Kasumi-1 (cell line): ENCODE results near the gene KNOP1.

Experiments used
- DNase-seq, 2 experiments: peaks; one replicate each; lab custom pipeline; 2025; lab: John Stamatoyannopoulos, UW

The KNOP1 gene

DNA sequence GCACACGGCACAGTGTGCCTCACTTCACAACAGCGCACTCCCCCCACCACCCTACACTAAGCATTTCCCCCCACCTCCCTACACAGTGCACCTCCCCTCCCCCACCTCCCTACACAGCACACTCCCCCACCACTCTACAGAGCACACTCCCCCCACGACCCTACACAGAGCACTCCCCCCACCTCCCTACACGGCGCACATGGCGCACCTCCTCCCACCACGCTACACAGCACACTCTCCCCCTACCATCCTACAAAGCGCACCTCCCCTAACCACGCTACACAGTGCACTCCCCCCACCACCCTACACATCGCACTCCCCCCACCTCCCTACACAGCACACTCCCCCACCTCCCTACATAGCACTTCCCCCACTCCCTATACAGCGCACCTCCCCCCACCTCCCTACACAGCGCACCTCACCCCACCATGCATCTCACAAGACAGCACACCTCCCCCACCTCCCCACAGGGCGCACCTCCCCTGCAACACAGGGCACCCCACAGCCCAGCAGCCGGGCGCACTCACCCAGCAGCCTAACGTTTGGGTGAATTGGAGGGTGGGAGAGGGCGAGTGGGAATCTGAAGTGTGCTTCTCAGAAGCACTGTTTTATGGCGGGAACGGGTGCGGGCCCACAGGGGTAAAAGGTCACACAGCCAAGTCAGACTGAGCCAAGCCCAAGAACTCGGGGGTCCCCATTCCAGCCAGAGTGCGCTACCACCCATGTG, 10.3 kb downstream of the KNOP1 start:
- DNase-seq = no peak

DNA sequence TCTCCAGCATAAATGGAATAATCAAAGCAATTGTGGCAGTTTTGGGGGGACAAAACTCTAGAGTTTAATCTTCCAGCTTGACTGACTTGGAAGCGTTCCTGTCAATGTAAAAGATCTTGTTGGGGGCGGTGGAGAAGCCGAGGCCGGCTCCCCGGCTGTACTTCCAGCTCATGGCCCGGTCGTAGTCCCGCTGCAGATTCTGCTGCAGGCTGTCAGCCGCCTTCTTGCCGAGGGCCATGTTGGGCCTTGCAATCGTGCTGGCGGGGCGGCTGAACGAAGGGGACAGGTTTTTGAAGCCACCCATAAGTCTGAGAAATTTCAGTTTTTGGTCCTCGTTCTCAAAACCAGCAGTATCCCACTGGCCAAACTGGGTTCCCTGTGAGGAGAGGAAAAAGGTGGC, 11.2 kb downstream of the KNOP1 start:
- DNase-seq = no peak

DNA sequence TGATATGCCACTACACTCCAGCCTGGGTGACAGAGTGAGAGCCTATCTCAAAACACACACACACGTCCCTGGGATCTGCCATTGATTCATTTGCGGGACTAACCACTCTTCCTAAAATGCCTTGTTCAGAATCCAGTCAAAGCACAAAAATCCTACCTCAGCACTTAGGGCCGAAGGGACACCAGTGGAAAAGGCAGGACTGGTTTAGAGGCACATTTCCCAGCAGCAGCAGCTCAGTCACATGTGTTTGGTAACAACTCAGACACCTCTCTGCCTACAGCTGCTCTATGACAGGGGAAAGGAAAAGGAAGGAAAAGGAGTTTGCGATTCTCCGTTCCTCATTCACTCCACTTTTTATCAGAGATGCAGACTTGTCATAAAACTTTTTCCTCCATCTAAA, 12.2 kb downstream of the KNOP1 start:
- no peak for DNase-seq

DNA sequence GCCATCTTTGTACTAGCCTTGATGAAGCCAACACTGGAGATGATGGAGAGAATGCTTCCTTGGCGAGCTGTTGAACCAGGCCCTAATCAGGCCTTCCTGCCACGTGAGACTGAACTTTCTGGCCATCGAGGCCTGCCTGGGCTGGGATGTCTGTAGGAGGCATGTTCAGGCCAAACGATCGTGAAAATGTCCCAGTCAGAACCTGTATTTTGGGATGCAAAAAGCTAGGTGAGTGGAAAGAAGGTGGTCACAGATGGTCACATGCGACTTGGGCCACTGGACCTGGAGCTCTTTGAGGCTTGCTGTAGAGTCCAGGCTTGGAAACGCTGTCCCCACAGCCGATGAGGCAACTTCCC, 12.9 kb downstream of the KNOP1 start:
- no peak for DNase-seq

DNA sequence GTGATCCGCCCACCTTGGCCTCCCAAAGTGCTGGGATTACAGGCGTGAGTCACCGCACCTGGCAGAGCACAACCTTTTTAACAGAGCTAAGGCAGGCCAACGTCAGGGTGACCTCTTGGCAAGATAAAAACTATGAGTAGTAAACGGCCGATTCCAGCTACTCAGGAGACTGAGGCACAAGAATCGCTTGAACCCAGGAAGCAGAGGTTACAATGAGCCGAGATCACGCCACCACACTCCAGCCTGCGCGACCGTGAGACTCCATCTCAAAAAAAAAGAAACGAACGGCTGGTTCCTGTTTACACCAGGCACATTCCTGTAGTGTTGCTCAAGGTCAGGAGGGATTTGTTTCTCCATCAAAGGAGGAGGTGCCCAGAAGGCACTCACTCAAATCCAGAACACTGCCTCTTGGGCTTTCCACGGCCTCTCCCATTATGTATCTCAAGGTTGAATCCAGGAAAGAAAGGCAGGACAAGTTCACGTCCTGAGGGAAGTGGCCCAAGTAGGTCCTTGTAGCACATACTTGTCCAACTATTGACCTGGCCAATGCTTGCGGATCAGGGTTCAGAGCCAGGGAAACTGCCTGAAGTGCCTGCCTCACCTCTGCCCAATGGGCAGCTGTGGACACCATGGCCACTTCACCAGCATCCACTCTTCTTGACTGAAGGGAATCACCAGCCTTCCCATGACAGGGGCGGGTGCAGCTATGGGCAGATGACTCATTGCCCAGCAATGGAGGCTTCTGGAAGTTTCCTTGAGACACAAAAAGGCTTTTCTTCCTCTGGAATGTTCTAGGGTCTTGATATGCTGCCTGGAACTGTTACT, 13.5 kb downstream of the KNOP1 start:
- no peak for DNase-seq

DNA sequence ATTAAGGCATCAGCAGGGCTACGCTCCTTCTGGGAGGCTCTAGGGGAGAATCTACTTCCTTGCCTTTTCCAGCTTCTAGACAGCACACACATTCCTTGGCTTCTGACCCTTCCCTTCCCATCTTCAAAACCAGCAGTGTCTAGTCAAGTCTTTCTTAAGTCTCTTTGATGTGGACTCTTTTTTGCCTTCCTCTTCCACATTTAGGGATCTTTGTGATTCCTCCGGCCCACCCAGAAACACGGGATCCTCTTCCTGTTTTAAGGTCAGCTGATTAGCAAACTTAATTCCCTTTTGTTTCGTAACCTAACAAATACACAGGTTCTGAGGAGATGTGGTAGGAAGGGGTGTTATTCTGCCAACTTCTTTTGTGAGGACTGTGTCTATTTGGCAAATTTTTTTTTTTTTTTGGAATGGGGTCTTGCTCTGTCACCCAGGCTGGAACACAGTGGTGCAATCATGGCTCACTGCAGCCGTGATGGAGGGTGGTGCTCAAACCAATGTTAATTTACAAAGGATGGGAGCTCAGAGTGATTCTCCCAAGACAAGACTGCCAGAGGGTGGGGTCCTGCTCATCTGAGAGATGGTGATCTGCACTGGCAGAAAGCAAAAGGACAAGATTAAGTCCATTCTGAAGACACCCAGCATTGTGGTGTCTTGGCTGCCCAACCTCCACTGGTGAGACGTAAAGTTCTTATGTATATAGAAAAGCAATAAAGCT, 14.7 kb downstream of the KNOP1 start:
- no peak for DNase-seq

DNA sequence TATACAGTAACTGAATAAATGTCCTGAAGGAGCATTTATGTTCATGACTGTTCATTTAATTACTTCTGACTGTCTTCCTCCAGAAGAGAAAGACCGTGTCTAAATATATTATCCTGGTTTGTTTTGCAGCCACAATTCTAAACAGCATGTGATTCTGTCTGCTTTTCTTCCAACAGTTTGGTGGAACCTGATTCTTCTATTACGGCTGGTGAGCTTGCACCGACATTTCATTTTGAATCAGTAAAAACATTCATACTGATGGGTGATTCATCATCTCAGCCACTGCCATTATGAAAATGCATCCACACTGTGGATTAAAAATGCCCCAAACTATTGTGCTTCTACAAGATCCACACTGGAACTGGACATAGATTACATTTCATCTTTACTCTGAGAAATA, 16.9 kb downstream of the KNOP1 start:
- DNase-seq = no peak

DNA sequence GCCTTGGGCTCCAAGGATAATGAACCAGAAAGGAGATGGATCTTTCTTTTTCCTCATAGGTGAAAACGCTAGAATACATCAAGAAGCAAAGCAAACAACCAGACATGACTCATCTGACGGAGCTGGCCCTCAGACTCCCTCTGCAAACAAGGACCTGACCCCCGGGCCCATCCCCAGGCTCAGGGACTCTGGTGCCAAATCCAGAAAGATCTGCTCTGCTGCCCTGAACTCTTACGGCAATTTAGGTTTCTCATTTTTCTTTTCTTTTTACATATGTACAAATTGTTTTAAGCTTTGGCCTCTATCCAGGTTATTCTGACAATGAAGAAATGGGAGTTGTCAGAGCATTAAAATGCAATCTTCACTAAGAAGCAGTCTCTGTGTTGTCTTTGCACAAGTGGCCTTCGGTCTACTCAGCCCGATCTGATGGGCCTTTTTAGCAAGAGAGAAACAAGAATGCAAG, 17.7 kb downstream of the KNOP1 start:
- no peak for DNase-seq

DNA sequence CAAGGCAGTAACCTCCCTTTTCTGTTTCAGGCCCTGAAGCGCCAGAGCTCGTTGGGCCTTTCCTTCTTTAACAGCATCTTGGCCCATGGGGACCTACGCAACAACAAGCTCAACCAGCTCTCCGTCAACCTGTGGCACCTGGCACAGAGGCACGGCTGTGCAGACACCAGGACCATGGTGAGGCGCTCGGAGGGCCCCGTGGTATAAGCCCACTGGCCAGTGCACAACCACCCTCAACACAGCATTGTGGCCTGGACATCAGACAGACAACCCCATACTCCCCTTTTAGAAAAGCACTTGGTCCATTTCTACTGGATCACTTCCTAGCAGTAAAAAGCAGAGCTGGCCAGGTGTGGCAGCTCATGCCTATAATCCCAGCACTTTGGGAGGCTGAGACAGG, 18.6 kb downstream of the KNOP1 start:
- DNase-seq = no peak

DNA sequence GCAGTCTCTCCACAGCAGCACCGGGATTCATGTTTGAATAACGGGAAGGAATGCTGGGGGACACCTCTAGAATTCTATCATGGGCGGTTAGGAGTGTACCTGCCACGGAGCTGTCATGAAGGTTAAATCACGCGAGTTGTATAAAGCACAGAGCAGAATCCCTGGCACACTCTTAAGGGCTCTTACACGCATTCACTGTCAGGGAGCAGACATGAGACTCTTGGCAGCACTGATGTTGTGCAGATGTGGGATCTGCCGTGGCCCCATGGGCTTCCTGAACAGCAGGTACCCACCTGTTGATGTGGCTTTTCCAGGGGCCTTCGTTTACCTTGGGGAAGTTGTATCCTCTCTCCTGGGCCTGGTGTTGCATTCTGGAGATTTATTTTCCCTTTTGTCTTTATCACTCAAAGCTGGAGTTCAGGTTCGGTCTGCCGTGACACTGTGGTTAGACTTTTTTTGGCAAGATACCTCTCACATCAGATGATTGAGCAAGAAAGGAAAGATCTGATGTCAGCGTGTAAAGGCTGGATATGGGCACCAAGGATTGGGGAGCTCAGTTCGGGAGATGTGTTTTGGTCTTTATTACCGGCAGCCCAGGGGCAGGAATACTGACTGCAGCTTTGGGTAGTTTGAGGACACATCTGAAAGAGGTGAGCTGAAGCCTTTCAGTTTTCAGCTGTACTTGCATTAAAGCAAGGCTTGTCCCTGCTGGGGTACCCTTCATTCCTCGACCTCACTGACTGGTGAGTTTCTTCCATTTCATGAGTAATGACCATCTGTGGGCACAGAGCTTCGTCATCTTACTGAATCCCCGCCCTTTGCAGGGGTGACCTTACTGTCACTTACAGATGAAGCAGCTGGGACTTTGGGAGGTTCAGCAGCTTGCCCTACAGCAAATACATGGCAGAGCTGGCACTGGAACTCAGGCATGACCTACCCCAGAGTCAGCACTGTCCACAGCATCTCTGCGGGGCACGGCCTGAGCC, 19.3 kb downstream of the KNOP1 start:
- no peak for DNase-seq

DNA sequence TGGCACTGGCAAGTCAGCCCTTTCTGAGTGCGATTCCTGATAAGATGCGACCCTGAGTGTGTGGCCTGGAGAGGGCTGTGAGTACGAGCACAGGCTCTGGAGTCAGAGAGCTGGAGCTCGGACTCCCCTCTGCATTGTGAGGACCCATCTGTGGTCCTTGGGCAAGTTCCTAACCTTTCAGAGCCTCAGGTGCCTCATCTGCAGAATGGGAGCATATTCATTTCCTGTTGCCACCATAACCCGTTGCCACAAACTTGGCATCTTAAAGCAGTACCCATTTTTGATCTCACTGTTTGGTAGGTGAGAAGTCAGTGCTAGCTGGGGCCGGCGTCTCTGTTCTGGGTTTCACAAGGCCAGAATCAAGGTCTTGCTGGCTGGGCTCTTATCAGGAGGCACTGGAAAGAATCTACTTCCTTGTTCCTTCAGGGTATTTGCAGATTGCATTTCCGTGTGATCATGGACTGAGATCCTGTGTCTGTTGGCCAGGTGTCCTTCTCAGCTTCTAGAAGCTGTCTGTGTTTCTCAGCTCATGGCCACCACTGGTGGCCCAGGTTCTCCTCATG, 20.2 kb downstream of the KNOP1 start:
- DNase-seq = no peak

DNA sequence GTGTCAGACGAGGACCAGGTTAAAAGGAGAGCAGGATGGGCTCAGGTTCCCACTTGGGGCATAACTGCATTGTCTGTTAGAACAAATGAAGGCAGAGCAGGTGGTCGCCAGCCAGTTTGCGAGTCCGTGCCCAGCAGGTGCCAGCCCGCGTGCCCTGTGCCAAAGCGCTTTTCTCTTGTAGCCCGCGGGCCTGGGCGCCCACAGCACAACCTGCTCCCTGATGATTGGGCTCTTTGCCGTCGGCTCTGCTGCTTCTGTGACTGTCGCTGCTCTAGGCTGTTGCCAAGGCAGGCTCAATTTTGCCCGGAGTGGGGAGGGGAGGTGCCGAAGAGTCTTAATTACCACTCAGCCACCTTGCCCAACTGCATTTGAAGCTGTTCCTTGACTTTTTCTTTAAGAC, 21.1 kb downstream of the KNOP1 start:
- no peak for DNase-seq

DNA sequence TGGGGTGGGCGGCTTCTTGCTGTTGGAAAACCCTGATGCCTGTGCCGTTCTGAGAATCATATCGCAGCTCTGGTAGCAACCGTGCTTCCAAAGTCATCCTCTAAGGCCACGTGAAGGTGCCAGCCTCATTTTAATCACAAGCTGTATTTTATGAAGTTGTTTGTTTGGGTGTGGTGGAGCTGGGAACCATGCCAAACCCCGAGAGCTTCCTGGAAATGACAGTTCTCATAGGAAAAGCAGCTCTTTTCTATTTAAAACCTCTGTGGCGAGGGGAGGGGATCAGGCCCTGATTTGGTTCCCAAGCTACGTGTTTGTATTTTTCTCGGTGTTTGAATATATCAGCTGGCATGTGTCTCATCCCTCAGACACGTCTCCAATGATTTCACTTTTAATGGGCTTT, 21.7 kb downstream of the KNOP1 start:
- no peak for DNase-seq

DNA sequence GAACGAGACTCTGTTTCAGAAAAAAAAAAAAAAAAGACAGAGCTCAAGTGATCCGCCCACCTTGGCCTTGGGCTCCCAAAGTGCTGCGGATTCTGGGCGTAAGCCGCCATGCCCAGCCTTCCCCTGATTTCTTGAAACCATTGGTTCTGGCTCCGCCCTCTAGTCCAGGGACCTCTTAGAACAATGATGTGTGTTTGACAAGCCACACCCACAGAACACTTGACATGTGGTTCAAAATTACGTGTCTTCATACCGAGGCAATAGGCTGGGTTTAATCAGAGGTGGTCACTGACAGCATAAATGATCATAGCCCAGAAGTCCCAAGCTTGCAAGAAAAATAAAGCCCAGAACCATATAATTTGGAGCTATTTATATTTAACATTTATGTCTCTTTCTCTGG, 23.0 kb downstream of the KNOP1 start:
- DNase-seq = no peak

DNA sequence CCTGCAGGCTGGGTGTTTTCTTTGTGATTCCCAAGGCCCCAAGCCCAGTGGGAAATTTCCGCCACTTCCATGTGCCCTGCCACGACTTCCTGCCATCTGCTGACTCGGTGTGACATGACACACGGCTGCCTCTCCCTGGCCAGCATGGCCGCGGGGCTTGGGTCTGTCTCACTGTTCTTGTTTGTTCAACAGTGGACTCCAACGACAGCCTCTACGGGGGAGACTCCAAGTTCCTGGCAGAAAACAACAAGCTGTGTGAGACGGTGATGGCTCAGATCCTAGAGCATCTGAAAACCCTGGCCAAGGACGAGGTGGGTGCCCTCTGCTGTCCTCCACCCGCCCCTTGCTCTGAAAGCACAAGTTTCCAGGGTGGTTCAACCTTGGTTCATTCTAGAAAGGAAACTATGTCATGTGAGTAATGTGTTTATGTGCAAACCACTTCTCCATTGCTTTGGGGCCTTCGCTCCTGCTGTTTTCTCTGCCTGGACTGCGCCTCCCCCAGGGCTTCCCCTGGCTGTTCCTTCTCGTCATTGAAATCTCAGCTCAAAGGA, 26.8 kb downstream of the KNOP1 start:
- peak in 1 of 2 experiments; percentile 14 for DNase-seq

DNA sequence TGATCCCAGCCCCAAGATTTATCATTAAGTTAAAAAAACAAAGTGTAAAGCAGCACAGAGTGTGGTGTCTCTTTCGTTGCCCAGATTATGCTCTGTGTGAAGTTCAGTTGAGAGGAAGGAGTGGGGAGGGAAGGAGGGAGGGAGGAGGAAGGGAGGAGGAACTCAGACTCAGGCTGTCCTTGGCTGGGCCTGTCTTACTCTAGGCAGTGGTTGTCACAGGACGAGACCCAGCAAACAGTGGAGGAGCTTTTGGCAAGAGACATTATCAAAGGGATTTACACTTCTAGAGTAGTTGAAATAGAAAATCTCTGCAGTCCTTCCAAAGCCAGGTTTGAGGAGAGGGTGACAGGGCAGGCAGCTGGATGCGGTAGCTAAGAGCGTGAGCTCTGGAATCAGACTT, 27.8 kb downstream of the KNOP1 start:
- DNase-seq = peak in 1 of 2 experiments; percentile 10

DNA sequence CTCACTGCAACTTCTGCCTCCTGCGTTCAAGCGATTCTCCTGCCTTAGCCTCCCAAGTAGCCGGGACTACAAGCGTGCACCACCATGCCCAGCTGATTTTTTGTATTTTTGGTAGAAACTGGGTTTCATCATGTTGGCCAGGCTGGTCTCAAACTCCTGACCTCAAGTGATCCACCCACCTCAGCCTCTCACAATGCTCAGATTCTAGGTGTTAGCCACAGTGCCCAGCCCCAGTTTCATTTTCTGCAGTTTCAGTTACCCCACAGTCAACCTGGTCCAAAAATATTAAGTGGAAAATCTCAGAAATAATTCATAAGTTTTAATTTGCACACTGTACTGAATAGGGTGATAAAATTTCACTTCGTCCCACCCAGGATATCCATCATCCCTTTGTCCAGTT, 28.7 kb downstream of the KNOP1 start:
- no peak for DNase-seq

DNA sequence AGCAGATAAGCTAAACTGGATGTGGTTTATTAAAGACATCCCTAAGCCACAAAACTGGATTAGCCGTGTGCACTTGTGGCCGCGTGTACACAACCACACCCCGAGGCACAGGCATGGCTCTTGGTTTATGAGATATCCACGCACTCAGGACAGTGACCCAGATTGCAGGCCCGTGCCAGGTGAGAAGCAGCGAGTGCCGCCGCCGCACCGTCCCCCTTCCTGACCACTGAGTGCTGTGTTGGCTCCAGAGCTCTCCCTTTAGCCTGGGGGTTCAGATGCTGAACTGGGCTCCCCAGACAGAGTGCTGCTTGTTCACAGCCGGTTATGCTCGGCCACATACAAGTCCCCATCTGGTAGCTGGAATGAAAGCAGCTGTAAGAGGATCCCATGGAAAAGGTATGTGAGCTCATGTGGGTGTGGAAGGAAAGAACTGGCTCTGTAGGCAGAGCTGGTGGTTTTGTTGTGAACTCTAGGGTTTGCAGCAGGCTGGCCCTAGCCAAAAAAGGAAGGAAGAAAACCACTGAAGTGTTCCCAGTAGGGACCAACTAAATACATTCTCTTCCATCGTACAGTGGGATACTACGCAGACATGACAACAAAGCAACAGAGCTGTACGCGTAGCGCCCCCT, 29.5 kb downstream of the KNOP1 start:
- DNase-seq = peak in 1 of 2 experiments; percentile 12

DNA sequence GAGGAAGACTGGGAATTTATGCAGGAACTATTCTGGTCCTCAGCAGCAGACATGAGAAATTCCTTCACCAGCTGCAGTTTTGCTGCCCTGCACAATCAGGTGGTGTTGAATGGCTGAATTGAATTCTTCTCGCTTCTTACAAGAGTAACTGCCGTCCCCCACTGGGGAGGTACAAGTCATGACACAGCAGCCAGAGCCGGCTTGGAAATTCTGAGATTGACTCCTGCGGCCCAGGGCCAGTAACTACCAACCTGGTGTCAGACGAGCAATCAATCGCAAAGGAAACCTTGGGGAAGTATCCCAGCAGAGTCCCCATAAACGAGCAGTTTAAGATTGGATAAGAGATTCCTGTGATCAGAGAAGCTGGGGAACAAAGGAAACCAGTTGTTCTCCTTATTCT, 30.7 kb downstream of the KNOP1 start:
- DNase-seq = no peak

DNA sequence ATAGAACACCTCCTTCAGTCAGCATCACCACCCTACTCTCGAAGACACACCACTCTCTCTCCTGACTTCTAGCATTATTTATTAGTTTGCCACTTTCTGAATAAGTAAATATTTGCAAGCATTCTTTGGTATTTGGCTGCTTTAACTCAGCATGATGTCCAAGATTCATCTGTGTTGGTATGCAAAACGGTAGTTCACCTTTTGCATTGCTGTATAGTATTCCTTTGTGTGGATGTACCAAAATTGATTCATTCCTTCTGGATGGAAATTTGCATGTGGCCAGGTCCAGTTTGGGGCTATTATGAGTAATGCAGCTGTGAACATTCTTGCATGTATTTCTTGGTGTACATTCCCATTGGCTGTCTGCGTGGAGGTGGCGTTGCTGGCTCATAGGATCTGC, 32.9 kb downstream of the KNOP1 start:
- no peak for DNase-seq
